Measurements from ENCODE around the gene TXLNG. TPM values are rescaled to one million over a fixed set of nuclear protein-coding genes. Genes with fewer than 3 reads are reported as not detected.

TXLNG gene
- polyA plus RNA-seq, 1 of the 3 experiments (the other 2 are of a cell fraction): 12.1 TPM

DNA sequence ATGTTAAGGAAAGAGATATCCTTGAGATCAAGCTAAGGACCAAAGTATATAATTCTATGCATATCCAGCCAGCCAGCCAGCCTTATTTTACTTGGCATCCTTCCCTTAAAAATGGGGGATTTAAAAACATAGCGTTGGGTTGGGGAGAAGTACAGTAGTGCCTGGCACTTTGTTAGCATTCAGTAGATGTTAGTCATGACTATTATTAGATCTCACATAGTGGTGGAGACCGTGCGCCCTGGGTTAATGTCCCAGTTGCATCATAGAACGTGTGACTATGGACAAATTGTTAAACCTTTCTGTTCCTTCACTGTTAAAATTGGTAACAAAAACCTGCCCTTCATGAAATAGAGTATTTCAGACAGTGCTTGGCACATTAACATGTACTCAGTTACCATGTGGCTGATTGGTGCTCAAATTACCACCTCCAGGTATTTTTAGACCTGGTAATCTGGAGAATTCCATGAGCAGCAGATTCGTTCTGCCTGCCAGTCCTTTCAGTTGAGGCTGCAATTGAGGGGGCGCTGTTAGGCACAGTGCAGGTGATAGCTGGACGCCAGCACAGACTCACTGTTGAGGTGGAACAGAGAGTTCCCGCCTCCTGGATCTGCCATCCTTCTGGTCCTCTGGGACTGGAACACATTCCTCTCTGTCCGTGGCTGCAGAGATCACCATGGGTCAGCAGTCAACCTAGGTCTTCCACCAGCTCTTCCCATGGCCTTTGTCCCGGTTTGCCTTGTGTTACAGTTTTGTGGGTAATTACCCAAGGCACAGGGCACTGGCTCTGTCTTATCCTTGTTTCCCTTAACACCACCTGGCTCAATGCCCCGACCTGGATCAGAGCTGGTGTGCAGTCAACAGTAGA lies 52.2 kb downstream of the TXLNG start (continued):
- TF ChIP-seq, protein P1, sequence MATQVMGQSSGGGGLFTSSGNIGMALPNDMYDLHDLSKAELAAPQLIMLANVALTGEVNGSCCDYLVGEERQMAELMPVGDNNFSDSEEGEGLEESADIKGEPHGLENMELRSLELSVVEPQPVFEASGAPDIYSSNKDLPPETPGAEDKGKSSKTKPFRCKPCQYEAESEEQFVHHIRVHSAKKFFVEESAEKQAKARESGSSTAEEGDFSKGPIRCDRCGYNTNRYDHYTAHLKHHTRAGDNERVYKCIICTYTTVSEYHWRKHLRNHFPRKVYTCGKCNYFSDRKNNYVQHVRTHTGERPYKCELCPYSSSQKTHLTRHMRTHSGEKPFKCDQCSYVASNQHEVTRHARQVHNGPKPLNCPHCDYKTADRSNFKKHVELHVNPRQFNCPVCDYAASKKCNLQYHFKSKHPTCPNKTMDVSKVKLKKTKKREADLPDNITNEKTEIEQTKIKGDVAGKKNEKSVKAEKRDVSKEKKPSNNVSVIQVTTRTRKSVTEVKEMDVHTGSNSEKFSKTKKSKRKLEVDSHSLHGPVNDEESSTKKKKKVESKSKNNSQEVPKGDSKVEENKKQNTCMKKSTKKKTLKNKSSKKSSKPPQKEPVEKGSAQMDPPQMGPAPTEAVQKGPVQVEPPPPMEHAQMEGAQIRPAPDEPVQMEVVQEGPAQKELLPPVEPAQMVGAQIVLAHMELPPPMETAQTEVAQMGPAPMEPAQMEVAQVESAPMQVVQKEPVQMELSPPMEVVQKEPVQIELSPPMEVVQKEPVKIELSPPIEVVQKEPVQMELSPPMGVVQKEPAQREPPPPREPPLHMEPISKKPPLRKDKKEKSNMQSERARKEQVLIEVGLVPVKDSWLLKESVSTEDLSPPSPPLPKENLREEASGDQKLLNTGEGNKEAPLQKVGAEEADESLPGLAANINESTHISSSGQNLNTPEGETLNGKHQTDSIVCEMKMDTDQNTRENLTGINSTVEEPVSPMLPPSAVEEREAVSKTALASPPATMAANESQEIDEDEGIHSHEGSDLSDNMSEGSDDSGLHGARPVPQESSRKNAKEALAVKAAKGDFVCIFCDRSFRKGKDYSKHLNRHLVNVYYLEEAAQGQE (IDR thresholded peaks at IDR 0.05; ENCODE audit: low read depth, low read length): no peak
- TF ChIP-seq FOXM1 (IDR thresholded peaks at IDR 0.05; ENCODE audit: low read depth) (no peak), SMC3 (IDR thresholded peaks at IDR 0.05; ENCODE audit: low read depth, low read length) (no peak), RXRA (IDR thresholded peaks at IDR 0.05; ENCODE audit: borderline replicate concordance, low read depth) (peak; percentile 33; the same call in 1 of the 2 replicates), FOXJ3 (CRISPR knock-in tag; IDR thresholded peaks at IDR 0.05) (no peak)
- TF ChIP-seq, protein P2, sequence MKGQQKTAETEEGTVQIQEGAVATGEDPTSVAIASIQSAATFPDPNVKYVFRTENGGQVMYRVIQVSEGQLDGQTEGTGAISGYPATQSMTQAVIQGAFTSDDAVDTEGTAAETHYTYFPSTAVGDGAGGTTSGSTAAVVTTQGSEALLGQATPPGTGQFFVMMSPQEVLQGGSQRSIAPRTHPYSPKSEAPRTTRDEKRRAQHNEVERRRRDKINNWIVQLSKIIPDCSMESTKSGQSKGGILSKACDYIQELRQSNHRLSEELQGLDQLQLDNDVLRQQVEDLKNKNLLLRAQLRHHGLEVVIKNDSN (IDR thresholded peaks at IDR 0.05; ENCODE audit: borderline replicate concordance, low read depth): no peak
- TF ChIP-seq, protein P3, sequence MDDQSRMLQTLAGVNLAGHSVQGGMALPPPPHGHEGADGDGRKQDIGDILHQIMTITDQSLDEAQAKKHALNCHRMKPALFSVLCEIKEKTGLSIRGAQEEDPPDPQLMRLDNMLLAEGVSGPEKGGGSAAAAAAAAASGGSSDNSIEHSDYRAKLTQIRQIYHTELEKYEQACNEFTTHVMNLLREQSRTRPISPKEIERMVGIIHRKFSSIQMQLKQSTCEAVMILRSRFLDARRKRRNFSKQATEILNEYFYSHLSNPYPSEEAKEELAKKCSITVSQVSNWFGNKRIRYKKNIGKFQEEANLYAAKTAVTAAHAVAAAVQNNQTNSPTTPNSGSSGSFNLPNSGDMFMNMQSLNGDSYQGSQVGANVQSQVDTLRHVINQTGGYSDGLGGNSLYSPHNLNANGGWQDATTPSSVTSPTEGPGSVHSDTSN (IDR thresholded peaks at IDR 0.05): no peak

DNA sequence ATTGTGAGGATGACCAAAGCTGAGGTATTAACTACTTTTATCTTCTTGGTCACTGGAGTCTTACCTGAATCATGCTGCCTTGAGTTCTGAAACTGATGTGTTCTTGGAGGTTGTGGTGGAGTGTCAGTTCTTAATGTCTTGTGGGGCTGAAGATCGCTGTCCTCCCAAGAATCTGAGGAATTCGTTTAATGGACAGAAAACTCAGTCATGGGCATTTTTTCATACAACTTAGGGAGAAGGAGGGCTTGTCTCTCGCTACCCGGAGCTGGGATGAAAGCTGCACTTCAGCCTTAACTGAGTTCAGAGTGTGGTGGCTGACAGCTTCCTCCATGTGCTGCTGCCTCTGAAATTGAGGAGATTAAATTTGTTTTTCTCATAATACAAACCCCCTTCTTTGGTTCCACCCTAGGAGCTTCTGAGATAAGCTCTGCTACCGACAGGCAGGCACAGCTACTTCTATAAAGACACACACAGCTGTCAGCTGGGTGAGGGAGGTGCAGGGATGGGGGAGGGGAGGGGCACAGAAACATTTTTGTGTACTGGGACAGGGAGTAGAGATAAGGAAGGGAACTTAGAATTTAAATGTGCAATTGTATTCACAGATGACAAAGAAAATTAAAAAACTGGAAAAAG lies 53.1 kb downstream of the TXLNG start:
- Histone ChIP-seq H2AFZ (ENCODE audit: low read depth) (no peak overlapping the region), H3K27ac (ENCODE audit: low read depth in 2 of 2, low read length in 1 of 2) (peak overlapping the region; percentile 11 to 87; a peak in 2 of 4 replicates), H3F3A (replicated peaks; ENCODE audit: insufficient read depth) (peaks cover 27% of the 10 kb centered on the region), H3K9me3 (no peaks in the 10 kb centered on the region), H3K36me3 (replicated peaks in 1 of 2; ENCODE audit: control insufficient read depth in 1 of 2, insufficient read depth in 2 of 2, low read length in 1 of 2) (peaks cover 50 to 76% of the 10 kb centered on the region in 2 experiments), H4K20me1 (ENCODE audit: insufficient read depth) (peaks cover 20% of the 10 kb centered on the region; the same call in 1 of the 2 replicates), H3K9me2 (no peaks in the 10 kb centered on the region), H3K4me1 (ENCODE audit: control insufficient read depth in 1 of 2, insufficient read depth in 2 of 2, low read depth in 1 of 2, low read length in 1 of 2) (peaks cover 3 to 22% of the 10 kb centered on the region in 2 experiments; a peak in 3 of 4 replicates), H3K9ac (no peak overlapping the region), H3K4me3 (ENCODE audit: low read depth in 2 of 2, low read length in 1 of 2) (no peak overlapping the region), H3K79me2 (ENCODE audit: insufficient read depth) (no peaks in the 10 kb centered on the region), H3K27me3 (ENCODE audit: insufficient read depth) (no peaks in the 10 kb centered on the region), H3K4me2 (no peak overlapping the region)
- no peak for DNase-seq
- no peak for TF ChIP-seq CHD2 (IDR thresholded peaks at IDR 0.05; ENCODE audit: low read length, partially characterized antibody)
- TF ChIP-seq, protein P4, sequence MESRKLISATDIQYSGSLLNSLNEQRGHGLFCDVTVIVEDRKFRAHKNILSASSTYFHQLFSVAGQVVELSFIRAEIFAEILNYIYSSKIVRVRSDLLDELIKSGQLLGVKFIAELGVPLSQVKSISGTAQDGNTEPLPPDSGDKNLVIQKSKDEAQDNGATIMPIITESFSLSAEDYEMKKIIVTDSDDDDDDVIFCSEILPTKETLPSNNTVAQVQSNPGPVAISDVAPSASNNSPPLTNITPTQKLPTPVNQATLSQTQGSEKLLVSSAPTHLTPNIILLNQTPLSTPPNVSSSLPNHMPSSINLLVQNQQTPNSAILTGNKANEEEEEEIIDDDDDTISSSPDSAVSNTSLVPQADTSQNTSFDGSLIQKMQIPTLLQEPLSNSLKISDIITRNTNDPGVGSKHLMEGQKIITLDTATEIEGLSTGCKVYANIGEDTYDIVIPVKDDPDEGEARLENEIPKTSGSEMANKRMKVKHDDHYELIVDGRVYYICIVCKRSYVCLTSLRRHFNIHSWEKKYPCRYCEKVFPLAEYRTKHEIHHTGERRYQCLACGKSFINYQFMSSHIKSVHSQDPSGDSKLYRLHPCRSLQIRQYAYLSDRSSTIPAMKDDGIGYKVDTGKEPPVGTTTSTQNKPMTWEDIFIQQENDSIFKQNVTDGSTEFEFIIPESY (IDR thresholded peaks at IDR 0.05; ENCODE audit: borderline replicate concordance, low read depth): no peak
- no peak for TF ChIP-seq FOSL2 (IDR thresholded peaks at IDR 0.05; ENCODE audit: borderline replicate concordance, low read depth)
- ChIA-PET POLR2A (no interaction called here), CTCF (interaction anchor here (1.1 to 4.5 kb wide), 4 partner anchors 9 to 44 kb away, joined by 3 to 24 read pairs (median 5); no protein-coding TSS in a partner anchor)
- 87% methylated on average over 5 of the region's 5 CpGs for WGBS (ENCODE audit: low lambda C conversion rate)
